CD14-positive monocyte (primary cell): ENCODE results near the gene C9orf153. TPM values are rescaled to one million over a fixed set of nuclear protein-coding genes. Genes with fewer than 3 reads are reported as not detected.

Source experiments
- DNase-seq, 3 donors: peaks; one replicate each; pipeline ENCODE4 v3.0.0-alpha.2; 2011 to 2022
- H2AFZ ChIP-seq: 2 replicates; pipeline ENCODE4 v1.6.0; 2012; ENCODE audit warnings: mild to moderate bottlenecking, low read depth, low read length, inconsistent platforms; ENCODE audit not compliant: insufficient read depth, poor library complexity, severe bottlenecking
- H3K27ac ChIP-seq, 2 donors: 1 replicate in 1 of 2; 2 replicates in 1 of 2; pipeline ENCODE4 v1.5.1; 2012 to 2013; ENCODE audit warnings: low read length in 2 of 2, control low read depth in 1 of 2, inconsistent platforms in 1 of 2, low read depth in 1 of 2, mild to moderate bottlenecking in 1 of 2
- H3K27me3 ChIP-seq, 2 donors: one replicate each; pipeline versions ENCODE4 v1.6.0 to v1.6.1; 2011 to 2013; ENCODE audit warnings: low read length in 2 of 2; ENCODE audit not compliant: control insufficient read depth in 2 of 2, insufficient read depth in 2 of 2
- H3K36me3 ChIP-seq, 2 donors: replicated peaks in 1 of 2; 1 replicate in 1 of 2; 2 replicates in 1 of 2; pipeline versions ENCODE4 v1.5.1 to v1.6.1; 2012 to 2013; ENCODE audit warnings: low read length in 2 of 2, control low read depth in 1 of 2, inconsistent platforms in 1 of 2, mild to moderate bottlenecking in 1 of 2; ENCODE audit not compliant: insufficient read depth in 2 of 2, control insufficient read depth in 1 of 2
- H3K4me1 ChIP-seq, 2 donors: 1 replicate in 1 of 2; 2 replicates in 1 of 2; pipeline versions ENCODE4 v1.5.1 to v1.6.1; 2012 to 2013; ENCODE audit warnings: low read length in 2 of 2, control low read depth in 1 of 2, inconsistent platforms in 1 of 2, mild to moderate bottlenecking in 1 of 2, moderate library complexity in 1 of 2; ENCODE audit not compliant: insufficient read depth in 2 of 2, control insufficient read depth in 1 of 2
- H3K4me2 ChIP-seq: replicated peaks from 2 replicates; pipeline ENCODE3; 2012; ENCODE audit warnings: low read length, moderate library complexity, mild to moderate bottlenecking; ENCODE audit not compliant: poor library complexity, severe bottlenecking; ENCODE audit errors: extremely low read depth
- H3K4me3 ChIP-seq, 3 experiments: fragments of 200-600 bp in 1 of 3; sonication (generic) in 1 of 3; replicated peaks in 1 of 3; 1 replicate in 2 of 3; 2 replicates in 1 of 3; pipeline ENCODE4 v1.5.1; 2011 to 2013; ENCODE audit warnings: low read length in 3 of 3, mild to moderate bottlenecking in 3 of 3, control low read depth in 2 of 3, low read depth in 2 of 3, inconsistent platforms in 1 of 3, moderate library complexity in 1 of 3
- H3K79me2 ChIP-seq: 2 replicates; pipeline ENCODE4 v1.6.0; 2012; ENCODE audit warnings: mild to moderate bottlenecking, control low read depth, inconsistent platforms, low read length, moderate library complexity; ENCODE audit not compliant: insufficient read depth
- H3K9ac ChIP-seq: 2 replicates; pipeline ENCODE4 v1.6.0; 2017; ENCODE audit warnings: low read length, mild to moderate bottlenecking; ENCODE audit not compliant: insufficient read depth, poor library complexity, severe bottlenecking
- H3K9me3 ChIP-seq, 2 donors: replicated peaks in 1 of 2; 1 replicate in 1 of 2; 2 replicates in 1 of 2; pipeline versions ENCODE4 v1.5.1 to v1.6.1; 2012 to 2013; ENCODE audit warnings: low read length in 2 of 2, control low read depth in 1 of 2; ENCODE audit not compliant: control insufficient read depth in 1 of 2, insufficient read depth in 1 of 2
- H4K20me1 ChIP-seq: 2 replicates; pipeline ENCODE4 v1.6.0; 2012; ENCODE audit warnings: mild to moderate bottlenecking, low read length, control low read depth, moderate library complexity; ENCODE audit not compliant: insufficient read depth
- H3K27ac Mint-ChIP-seq, 7 donors: one replicate each; pipeline ENCODE4 v1.8.0; 2020; ENCODE audit warnings: mild to moderate bottlenecking in 7 of 7, mixed read lengths in 7 of 7, moderate library complexity in 6 of 7, inconsistent platforms in 2 of 7
- H3K27me3 Mint-ChIP-seq, 3 donors: one replicate each; pipeline ENCODE4 v1.8.0; 2021 to 2022; ENCODE audit warnings: low read depth in 3 of 3, mild to moderate bottlenecking in 3 of 3, mixed read lengths in 3 of 3, moderate library complexity in 3 of 3, inconsistent platforms in 1 of 3
- H3K36me3 Mint-ChIP-seq, 2 donors: one replicate each; pipeline ENCODE4 v1.8.0; 2020; ENCODE audit warnings: mixed read lengths in 2 of 2, inconsistent platforms in 1 of 2, mild to moderate bottlenecking in 1 of 2
- H3K4me1 Mint-ChIP-seq: one replicate; pipeline ENCODE4 v1.8.0; 2020; ENCODE audit warnings: mild to moderate bottlenecking, mixed read lengths
- H3K4me3 Mint-ChIP-seq, 2 donors: one replicate each; pipeline ENCODE4 v1.8.0; 2020; ENCODE audit warnings: mild to moderate bottlenecking in 2 of 2, mixed read lengths in 2 of 2, moderate library complexity in 1 of 2
- H3K9me3 Mint-ChIP-seq, 7 donors: one replicate each; pipeline ENCODE4 v1.8.0; 2020 to 2022; ENCODE audit warnings: mixed read lengths in 7 of 7, mild to moderate bottlenecking in 6 of 7, moderate library complexity in 6 of 7, inconsistent platforms in 2 of 7
- WGBS: methylation state at CpG from one replicate; pipeline ENCODE4 v1.1.5; 2013; ENCODE audit warnings: missing lambda C conversion rate; ENCODE audit not compliant: insufficient coverage; 5-methylcytosine and 5-hydroxymethylcytosine counted together
- intact Hi-C, 2 donors: fragments of 100-400 bp; cut with micrococcal nuclease; formaldehyde crosslinking; loops; one replicate each; pipeline versions ENCODE4 v1.15.0 to v1.15.1; 2023
- polyA plus RNA-seq, 3 donors: library from polyadenylated mRNA; depleted of rRNA in 1 of 3; unstranded in 2 of 3; stranded (reverse) in 1 of 3; fragments of 300-500 nt in 2 of 3; fragments of >200 nt in 1 of 3; fragmentation: Illumina TruSeq in 2 of 3; gene quantifications; 1 replicate in 2 of 3; 2 replicates in 1 of 3; pipeline ENCODE4 v1.2.3, GENCODE V29; 2012 to 2021
- TF ChIP-seq, protein P1 (sequence below): fragments of 200-600 bp; IDR thresholded peaks from one replicate; pipeline ENCODE4 v1.8.0; 2022; ENCODE audit warnings: antibody characterized with exemption, mild to moderate bottlenecking

The C9orf153 gene
- polyA plus RNA-seq, 3 donors = not detected

GRCh38 chr9:86281593-86282076 lies 22.2 kb upstream of the C9orf153 start:
- Histone ChIP-seq H3K36me3 (peaks cover 4 to 11% of the 10 kb centered on the region in 2 donors), H3K27me3 (no peaks in the 10 kb centered on the region), H3K9ac (peak overlapping the region; percentile 89), H4K20me1 (peaks cover 45% of the 10 kb centered on the region), H3K4me2 (peak overlapping the region; percentile 94), H3K4me3 (peak overlapping the region; percentile 58 to 91 (median 69)), H3K79me2 (peaks cover 36% of the 10 kb centered on the region), H3K9me3 (no peaks in the 10 kb centered on the region), H3K27ac (peak overlapping the region; percentile 74 to 93), H3K4me1 (peaks cover 14 to 21% of the 10 kb centered on the region in 2 donors), H2AFZ (peak overlapping the region; percentile 84)
- H3K36me3 Mint-ChIP-seq = peaks cover 5 to 13% of the 10 kb centered on the region in 2 donors
- no peaks in the 10 kb centered on the region for H3K9me3 Mint-ChIP-seq
- intact Hi-C loops = loop anchor here (5.0 to 10.0 kb wide), 3 partner anchors 53 to 339 kb away; partner anchors contain the start of genes NAA35 (in 2 of the 2) and TUT7 (in 1 of the 2)
- 1% methylated on average over 29 of the region's 31 CpGs for WGBS
- peak overlapping the region; percentile 84 to 98 (median 92) for H3K27ac Mint-ChIP-seq
- TF ChIP-seq, protein P1, sequence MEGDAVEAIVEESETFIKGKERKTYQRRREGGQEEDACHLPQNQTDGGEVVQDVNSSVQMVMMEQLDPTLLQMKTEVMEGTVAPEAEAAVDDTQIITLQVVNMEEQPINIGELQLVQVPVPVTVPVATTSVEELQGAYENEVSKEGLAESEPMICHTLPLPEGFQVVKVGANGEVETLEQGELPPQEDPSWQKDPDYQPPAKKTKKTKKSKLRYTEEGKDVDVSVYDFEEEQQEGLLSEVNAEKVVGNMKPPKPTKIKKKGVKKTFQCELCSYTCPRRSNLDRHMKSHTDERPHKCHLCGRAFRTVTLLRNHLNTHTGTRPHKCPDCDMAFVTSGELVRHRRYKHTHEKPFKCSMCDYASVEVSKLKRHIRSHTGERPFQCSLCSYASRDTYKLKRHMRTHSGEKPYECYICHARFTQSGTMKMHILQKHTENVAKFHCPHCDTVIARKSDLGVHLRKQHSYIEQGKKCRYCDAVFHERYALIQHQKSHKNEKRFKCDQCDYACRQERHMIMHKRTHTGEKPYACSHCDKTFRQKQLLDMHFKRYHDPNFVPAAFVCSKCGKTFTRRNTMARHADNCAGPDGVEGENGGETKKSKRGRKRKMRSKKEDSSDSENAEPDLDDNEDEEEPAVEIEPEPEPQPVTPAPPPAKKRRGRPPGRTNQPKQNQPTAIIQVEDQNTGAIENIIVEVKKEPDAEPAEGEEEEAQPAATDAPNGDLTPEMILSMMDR = no peak
- H3K27me3 Mint-ChIP-seq = peaks cover 3 to 5% (median 4%) of the 10 kb centered on the region in 3 donors
- H3K4me3 Mint-ChIP-seq = peak overlapping the region; percentile 93 to 98
- DNase-seq = no peak
- H3K4me1 Mint-ChIP-seq = peaks cover 42% of the 10 kb centered on the region

- Histone ChIP-seq H3K27me3 (no peaks in the 10 kb centered on the region), H3K36me3 (peaks cover 0 to 5% of the 10 kb centered on the region in 2 donors), H3K4me2 (no peak overlapping the region), H3K27ac (no peak overlapping the region), H2AFZ (no peak overlapping the region), H3K79me2 (peaks cover 41% of the 10 kb centered on the region), H4K20me1 (peaks cover 48% of the 10 kb centered on the region), H3K9ac (no peak overlapping the region), H3K9me3 (no peaks in the 10 kb centered on the region), H3K4me3 (no peak overlapping the region), H3K4me1 (peaks cover 14 to 21% of the 10 kb centered on the region in 2 donors)
- intact Hi-C loops = loop anchor here (5.0 to 10.0 kb wide), 3 partner anchors 54 to 338 kb away; partner anchors contain the start of genes NAA35 (in 2 of the 2) and TUT7 (in 1 of the 2)
- Mint-ChIP-seq H3K27ac (no peak overlapping the region), H3K4me1 (peaks cover 36% of the 10 kb centered on the region), H3K27me3 (peaks cover 3 to 5% (median 4%) of the 10 kb centered on the region in 3 donors), H3K36me3 (peaks cover 2 to 3% of the 10 kb centered on the region in 2 donors), H3K9me3 (peaks cover 0 to 1% (median 0%) of the 10 kb centered on the region in 7 donors), H3K4me3 (no peak overlapping the region)
- DNase-seq = no peak
- TF ChIP-seq, protein P1 = no peak
- 100% methylated on average over 2 of the region's 7 CpGs for WGBS
Measured at GRCh38 chr9:86280580-86280979, 21.1 kb upstream of the C9orf153 start.
